Uterus (tissue), 2 donors: ENCODE data around the gene LDLRAD4.

Experiments
- POLR2A ChIP-seq, 2 donors: fragments of 450-650 bp; IDR thresholded peaks; one replicate each; pipeline ENCODE4 v1.6.1; 2016; ENCODE audit warnings: antibody characterized with exemption in 2 of 2, mild to moderate bottlenecking in 1 of 2, moderate library complexity in 1 of 2
- TF ChIP-seq, protein P1 (sequence below), 4 experiments: fragments of 200-600 bp in 2 of 4; fragments of 450-650 bp in 2 of 4; sonication (generic) in 2 of 4; IDR thresholded peaks; one replicate each; pipeline ENCODE4 v1.5.1; 2016 to 2019; ENCODE audit warnings: antibody characterized with exemption in 4 of 4, mild to moderate bottlenecking in 2 of 4, moderate library complexity in 1 of 4

DNA sequence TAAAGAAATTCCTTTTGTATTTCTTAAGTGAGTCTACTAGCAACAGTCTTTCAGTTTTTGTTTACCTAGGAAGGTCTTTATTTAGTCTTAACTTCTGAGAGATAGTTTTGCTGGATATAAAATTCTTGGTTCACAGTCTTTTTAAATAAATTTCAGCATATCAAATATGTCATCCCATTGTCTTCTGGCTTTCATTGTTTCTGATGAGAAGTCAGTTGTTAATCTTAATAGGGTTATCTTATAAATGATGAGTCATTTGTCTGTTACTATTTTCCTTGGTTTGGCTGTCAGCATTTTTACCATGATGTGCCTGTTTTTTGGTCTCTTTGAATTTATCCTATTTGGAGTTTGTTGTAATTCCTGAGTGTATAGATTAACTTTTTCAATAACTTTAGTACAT, 378.5 kb downstream of the LDLRAD4 start:
- TF ChIP-seq, protein P1, sequence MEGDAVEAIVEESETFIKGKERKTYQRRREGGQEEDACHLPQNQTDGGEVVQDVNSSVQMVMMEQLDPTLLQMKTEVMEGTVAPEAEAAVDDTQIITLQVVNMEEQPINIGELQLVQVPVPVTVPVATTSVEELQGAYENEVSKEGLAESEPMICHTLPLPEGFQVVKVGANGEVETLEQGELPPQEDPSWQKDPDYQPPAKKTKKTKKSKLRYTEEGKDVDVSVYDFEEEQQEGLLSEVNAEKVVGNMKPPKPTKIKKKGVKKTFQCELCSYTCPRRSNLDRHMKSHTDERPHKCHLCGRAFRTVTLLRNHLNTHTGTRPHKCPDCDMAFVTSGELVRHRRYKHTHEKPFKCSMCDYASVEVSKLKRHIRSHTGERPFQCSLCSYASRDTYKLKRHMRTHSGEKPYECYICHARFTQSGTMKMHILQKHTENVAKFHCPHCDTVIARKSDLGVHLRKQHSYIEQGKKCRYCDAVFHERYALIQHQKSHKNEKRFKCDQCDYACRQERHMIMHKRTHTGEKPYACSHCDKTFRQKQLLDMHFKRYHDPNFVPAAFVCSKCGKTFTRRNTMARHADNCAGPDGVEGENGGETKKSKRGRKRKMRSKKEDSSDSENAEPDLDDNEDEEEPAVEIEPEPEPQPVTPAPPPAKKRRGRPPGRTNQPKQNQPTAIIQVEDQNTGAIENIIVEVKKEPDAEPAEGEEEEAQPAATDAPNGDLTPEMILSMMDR (IDR thresholded peaks at IDR 0.05): no peak
- TF ChIP-seq POLR2A (IDR thresholded peaks at IDR 0.05): no peak
